Subcutaneous adipose tissue (tissue), 4 donors: ENCODE measurements around the gene METRNL. TPM values are rescaled to one million over a fixed set of nuclear protein-coding genes. Genes with fewer than 3 reads are reported as not detected.

ENCODE experiments used
- total RNA-seq, 4 donors: library from RNA; depleted of rRNA; stranded (reverse); fragments of >200 nt; gene quantifications; one replicate each; pipeline ENCODE4 v1.1.0, GENCODE V29; 2016
- TF ChIP-seq, protein P1 (sequence below): fragments of 450-650 bp; IDR thresholded peaks from one replicate; pipeline ENCODE4 v1.5.1; 2016; ENCODE audit warnings: low read depth, mild to moderate bottlenecking, control low read depth, antibody characterized with exemption, moderate library complexity

The METRNL gene
- total RNA-seq, 4 donors from 2014 or later = 53.5 to 114 (median 86.4) TPM

DNA sequence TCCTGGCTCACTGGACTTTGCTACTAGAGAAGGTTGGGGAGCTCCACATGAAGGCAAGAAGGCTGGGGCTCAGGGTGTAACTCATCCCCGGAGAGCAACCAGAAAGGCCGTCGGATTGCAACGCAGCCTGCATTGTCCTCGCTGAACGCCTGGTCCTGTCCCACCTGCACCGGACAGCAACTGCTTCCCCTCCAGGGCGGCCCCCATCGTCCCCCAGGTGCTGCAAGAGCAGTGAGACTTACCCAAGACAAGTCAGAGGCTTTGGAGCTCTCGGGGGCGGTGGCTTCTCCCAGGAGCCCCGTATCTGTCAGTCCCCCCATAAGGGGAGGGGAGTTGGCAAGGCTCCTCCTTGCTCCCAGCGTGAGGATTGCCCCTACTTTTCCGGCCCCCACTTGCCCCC, 18.4 kb downstream of the METRNL start:
- TF ChIP-seq, protein P1, sequence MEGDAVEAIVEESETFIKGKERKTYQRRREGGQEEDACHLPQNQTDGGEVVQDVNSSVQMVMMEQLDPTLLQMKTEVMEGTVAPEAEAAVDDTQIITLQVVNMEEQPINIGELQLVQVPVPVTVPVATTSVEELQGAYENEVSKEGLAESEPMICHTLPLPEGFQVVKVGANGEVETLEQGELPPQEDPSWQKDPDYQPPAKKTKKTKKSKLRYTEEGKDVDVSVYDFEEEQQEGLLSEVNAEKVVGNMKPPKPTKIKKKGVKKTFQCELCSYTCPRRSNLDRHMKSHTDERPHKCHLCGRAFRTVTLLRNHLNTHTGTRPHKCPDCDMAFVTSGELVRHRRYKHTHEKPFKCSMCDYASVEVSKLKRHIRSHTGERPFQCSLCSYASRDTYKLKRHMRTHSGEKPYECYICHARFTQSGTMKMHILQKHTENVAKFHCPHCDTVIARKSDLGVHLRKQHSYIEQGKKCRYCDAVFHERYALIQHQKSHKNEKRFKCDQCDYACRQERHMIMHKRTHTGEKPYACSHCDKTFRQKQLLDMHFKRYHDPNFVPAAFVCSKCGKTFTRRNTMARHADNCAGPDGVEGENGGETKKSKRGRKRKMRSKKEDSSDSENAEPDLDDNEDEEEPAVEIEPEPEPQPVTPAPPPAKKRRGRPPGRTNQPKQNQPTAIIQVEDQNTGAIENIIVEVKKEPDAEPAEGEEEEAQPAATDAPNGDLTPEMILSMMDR = no peak

DNA sequence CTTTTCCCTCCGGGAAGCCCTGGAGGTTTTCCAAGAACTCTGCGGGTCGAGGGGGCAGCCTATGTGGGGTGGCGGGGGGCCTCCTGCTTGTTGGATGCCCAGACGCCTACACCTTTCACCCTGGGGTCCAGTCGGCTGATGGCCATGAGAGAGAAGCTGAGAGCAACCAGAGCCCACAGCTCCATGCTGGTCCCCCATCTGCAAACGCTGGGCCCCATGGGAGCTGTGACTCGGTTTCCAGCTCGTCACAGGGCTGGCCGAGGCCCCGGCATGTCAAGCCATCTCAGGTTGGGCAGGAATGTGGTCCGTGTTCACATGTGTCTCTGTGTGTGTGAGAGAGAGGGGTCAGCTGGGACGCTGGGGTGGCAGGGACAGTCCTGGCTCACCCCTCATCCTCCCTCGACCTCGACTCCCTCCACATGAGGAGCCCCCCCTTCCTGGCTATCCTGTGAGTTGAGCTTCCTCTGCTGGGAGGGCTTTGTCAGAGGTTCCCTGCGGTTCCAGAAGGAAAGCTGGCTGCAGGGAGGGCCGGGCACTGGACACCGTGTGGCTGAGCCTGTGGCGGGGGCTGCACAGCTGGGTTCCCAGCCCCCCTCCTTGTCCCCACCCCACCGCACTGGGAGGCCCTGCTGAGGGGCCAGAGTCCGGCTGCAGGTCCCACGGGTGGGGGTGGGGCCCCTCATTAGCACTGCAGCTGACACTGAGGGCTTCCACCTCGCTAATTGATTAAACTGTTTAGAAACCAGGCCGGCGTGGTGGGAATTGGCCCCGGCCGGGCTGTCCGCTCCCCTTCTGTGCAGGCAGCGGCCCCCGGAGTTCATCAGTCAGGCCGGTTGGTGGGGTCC, 19.1 kb downstream of the METRNL start:
- TF ChIP-seq, protein P1 = no peak

DNA sequence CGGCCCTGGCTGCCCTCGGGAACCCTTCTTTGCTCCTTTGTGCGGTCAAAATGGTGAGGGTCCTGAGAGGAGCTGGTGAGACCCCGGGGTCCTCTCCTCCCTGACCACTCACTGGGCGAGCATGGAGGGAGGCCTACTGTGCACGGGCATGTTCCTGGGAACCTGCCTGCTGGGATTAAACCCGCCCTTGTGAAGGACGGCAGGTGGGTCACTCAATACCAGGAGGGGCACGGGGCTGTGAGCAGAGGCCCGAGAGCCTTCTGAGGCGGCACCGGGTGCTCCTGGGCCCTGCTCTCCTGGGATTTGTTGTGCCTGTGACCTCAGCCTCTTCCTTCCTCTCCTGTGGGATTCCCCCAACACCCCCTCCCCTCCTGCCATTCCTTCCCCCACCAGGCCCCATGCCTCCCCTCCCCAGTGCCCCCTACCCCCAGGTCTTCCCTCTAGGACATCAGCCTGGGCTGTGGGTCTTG, 19.7 kb downstream of the METRNL start:
- TF ChIP-seq, protein P1 = no peak

DNA sequence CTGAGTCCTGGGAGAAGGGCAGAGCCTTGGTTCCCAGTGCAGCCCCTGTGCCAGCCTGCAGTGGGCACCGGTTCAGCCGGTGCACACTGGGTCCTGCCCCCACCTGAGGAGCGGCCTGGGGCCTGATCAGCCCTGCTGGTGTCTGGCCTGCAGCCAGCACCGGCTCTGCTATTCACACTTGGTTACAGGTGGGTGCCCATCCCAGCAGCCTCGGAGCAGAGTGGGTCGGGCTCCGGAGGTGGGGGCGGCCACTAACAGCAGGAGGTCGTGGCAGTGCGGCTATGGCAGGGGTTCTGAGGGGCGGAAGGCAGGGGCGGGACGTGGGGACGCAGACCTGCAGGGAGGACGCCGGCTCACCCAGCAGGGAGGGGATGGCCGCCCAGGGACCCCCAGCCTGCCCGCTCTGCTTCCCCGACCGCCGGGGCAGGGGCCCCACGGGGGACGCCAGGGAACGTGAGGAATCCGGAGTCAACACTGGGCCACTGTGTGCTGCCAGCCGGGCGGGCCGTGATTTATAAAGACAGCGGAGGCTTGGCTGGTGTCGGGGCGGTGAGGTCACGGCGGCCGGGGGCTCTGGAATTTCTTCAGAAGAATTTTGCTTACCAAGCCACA, 20.3 kb downstream of the METRNL start:
- TF ChIP-seq, protein P1 = no peak

DNA sequence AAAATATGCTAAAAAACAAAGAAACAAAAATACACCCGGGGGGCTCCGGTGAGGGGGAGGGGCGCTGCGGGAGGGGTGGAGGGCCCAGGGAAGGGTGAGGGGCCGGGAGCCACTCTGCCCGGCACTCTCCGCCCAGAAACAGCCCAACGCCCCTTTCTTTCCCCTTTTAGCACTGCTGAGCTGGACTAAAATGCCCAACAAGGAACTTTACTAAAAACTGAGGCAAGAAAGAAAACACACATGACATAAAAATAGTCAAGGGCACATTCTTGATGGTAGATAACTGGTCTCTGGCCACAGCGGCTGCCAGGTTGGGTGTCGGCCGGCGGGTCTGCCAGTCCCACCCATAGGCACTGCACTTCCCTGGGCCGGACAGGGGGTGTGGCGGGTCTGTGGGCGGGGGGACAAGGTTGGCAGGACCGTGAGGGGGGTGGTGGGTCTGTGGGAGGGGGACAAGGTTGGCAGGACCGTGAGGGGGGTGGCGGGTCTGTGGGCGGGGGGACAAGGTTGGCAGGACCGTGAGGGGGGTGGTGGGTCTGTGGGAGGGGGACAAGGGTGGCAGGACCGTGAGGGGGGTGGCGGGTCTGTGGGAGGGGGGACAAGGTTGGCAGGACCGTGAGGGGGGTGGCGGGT, 20.9 kb downstream of the METRNL start:
- TF ChIP-seq, protein P1 = no peak

DNA sequence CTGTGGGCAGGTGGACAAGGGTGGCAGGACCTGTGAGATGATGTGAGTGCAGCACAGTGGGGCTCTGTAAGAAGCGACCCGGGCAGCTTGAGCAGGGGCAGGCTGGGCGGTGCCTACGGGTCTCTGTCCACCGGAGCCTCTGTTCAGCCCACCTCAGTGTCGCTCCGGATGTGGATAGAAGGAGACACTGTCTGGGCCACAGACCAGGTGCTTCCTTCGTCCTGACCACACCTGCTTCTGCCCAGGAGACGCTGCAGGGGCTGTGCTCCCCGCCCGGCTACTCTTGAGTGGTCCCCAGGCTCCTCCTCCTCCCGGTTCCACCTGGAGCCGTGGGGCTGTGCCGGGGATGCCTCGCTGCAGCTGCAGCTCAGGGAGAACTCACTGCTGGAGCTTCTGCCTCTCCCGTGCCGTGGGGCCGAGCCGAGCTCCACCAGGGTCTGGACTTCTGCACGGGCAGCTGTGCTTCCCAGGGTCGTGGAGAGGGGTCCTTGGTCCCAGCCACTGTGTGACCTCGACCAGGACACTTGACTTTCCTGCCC, 21.5 kb downstream of the METRNL start:
- TF ChIP-seq, protein P1 = no peak
